Measurements from ENCODE around the gene TEX2.

DNA sequence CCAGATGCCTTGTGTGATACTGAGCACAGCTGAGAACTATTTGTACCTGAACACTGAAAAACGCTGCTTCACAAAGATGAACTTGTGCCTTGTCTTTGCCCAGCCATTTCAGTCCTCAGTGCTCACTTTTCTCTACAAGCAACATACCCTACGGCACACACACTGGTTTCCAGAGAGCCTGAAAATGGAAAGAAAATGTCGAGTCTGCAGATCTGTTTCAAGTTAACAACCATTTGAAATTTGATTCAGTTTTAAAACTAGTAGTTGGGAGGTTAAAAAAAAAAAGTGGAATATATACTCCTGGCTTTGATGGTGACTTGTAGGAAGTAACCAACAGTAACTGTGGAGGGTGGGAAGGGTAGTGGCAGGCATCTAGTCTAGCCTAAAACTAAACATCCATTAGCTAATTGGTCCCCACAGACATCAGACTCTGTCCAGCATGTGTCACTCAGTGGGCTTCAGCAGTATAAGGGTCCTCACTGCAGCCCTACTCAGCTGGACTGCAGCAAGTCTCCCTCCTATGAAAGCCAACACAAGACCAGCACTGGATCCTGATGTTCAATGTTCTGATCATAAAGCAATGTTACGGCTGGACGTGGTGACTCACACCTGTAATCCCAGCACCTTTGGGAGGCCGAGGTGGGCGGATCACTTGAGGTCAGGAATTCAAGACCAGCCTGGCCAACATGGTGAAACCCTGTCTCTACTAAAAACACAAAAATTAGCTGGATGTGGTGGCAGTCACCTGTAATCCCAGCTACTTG lies 160.3 kb downstream of the TEX2 start:
- TF ChIP-seq, protein P1, sequence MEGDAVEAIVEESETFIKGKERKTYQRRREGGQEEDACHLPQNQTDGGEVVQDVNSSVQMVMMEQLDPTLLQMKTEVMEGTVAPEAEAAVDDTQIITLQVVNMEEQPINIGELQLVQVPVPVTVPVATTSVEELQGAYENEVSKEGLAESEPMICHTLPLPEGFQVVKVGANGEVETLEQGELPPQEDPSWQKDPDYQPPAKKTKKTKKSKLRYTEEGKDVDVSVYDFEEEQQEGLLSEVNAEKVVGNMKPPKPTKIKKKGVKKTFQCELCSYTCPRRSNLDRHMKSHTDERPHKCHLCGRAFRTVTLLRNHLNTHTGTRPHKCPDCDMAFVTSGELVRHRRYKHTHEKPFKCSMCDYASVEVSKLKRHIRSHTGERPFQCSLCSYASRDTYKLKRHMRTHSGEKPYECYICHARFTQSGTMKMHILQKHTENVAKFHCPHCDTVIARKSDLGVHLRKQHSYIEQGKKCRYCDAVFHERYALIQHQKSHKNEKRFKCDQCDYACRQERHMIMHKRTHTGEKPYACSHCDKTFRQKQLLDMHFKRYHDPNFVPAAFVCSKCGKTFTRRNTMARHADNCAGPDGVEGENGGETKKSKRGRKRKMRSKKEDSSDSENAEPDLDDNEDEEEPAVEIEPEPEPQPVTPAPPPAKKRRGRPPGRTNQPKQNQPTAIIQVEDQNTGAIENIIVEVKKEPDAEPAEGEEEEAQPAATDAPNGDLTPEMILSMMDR (IDR thresholded peaks at IDR 0.05; ENCODE audit: insufficient read depth, low read length, poor library complexity, severe bottlenecking): no peak
- no peak for TF ChIP-seq EZH2phosphoT487 (conservative IDR thresholded peaks at IDR 0.05; ENCODE audit: low read length)

Data from SU-DHL-6 (cell line).